Heart left ventricle (tissue), 16 donors: ENCODE results near the gene ETV5. TPM values are rescaled to one million over a fixed set of nuclear protein-coding genes. Genes with fewer than 3 reads are reported as not detected.
A peak's percentile ranks its signal among the peaks of the same experiment; 100 is the strongest.

ENCODE experiments used
- ATAC-seq, 4 donors: fragments of 200-7000 bp; cut with Tn5 transposase; one replicate each; pipeline ENCODE4 v1.9.1; 2020 to 2022; ENCODE audit warnings: moderate library complexity in 4 of 4, mild to moderate bottlenecking in 3 of 4, moderate number of reproducible peaks in 1 of 4
- DNase-seq, 5 donors: peaks; one replicate each; pipeline ENCODE4 v3.0.0-alpha.2; 2020
- H3K27ac ChIP-seq, 12 donors: fragments of 200-600 bp; sonication (generic) in 4 of 12; one replicate each; pipeline versions ENCODE4 v1.5.0 to v1.8.0; 2016 to 2022; ENCODE audit warnings: mild to moderate bottlenecking in 2 of 12
- H3K27me3 ChIP-seq, 9 donors: fragments of 200-600 bp; sonication (generic) in 2 of 9; one replicate each; pipeline versions ENCODE4 v1.5.1 to v1.8.0; 2016 to 2022; ENCODE audit warnings: mild to moderate bottlenecking in 3 of 9
- H3K36me3 ChIP-seq, 9 donors: fragments of 200-600 bp; sonication (generic) in 2 of 9; one replicate each; pipeline versions ENCODE4 v1.5.0 to v1.8.0; 2018 to 2022; ENCODE audit warnings: mild to moderate bottlenecking in 2 of 9
- H3K4me1 ChIP-seq, 12 donors: fragments of 200-600 bp; sonication (generic) in 4 of 12; one replicate each; pipeline versions ENCODE4 v1.5.0 to v1.8.0; 2016 to 2022; ENCODE audit warnings: mild to moderate bottlenecking in 3 of 12
- H3K4me3 ChIP-seq, 12 donors: fragments of 200-600 bp; sonication (generic) in 4 of 12; one replicate each; pipeline versions ENCODE4 v1.5.0 to v1.8.0; 2017 to 2022; ENCODE audit warnings: mild to moderate bottlenecking in 9 of 12, moderate library complexity in 4 of 12
- H3K9me3 ChIP-seq, 12 donors: fragments of 200-600 bp; sonication (generic) in 4 of 12; one replicate each; pipeline versions ENCODE4 v1.5.0 to v1.8.0; 2016 to 2022; ENCODE audit warnings: mild to moderate bottlenecking in 1 of 12
- CTCF ChIP-seq, 12 donors: fragments of 200-600 bp; sonication (generic) in 4 of 12; IDR thresholded peaks; one replicate each; pipeline versions ENCODE4 v1.5.0 to v1.8.0; 2018 to 2022; ENCODE audit warnings: antibody characterized with exemption in 12 of 12, mild to moderate bottlenecking in 5 of 12
- POLR2A ChIP-seq, 2 donors: fragments of 450-650 bp; IDR thresholded peaks; one replicate each; pipeline ENCODE4 v1.6.1; 2017; ENCODE audit warnings: antibody characterized with exemption in 2 of 2, mild to moderate bottlenecking in 2 of 2, moderate library complexity in 2 of 2
- WGBS, 4 donors: extraction: QIAGEN DNeasy Blood & Tissue Kit in 2 of 4; methylation state at CpG; one replicate each; pipeline versions ENCODE4 v1.1.5 to v1.1.7; 2013 to 2018; 5-methylcytosine and 5-hydroxymethylcytosine counted together
- intact Hi-C, 10 donors: fragments of 100-400 bp; cut with DNase I; formaldehyde crosslinking; loops; one replicate each; pipeline versions ENCODE4 v1.11.1 to v1.14.2; 2022
- polyA plus RNA-seq, 2 donors: library from polyadenylated mRNA; stranded (reverse); fragments of 200-250 nt; gene quantifications; one replicate each; pipeline ENCODE4 v1.2.3, GENCODE V29; 2013
- total RNA-seq, 9 donors: library from RNA; depleted of rRNA in 2 of 9; stranded (reverse); fragments of >200 nt in 2 of 9; fragmentation: NEBNext Ultra II Directional in 3 of 9; extraction: Animal tissue kit (Norgen Biotek cat#: 25700) in 3 of 9; gene quantifications; one replicate each; pipeline versions ENCODE4 v1.1.0 to v1.2.4, GENCODE V29; 2016 to 2023
- donor health status: ischemic (EF 13 %, LVEDD 7.1; RV severe dilation, severe dysfunction).
- donor health status: healthy with polysubstance abuse.
- donor health status: DM: no; HTN: yes; CAD: no.
- donor health status: DM: no; HTN: no; CAD: no.
- donor health status: ischemic (EF 25% LVEDD 6.9; RV normal size, moderate dysfunction).
- donor health status: ischemic (EF 25% LVEDD 5.7; RV mildly dilated, moderate dysfunction).
- donor health status: healthy.
- donor health status: DM: yes; HTN: yes; CAD: no.
- donor health status: ischemic (EF 35%, LVEDD 5.7; RV mildly dilated, moderate dysfunction).
- donor health status: nonischemic (EF 11% LVEDD 7.7; RV severe dilation, severe dysfunction).
- donor health status: DM: yes; HTN: yes; CAD: no.
- donor health status: PGD.
- donor health status: ischemic (EF 29% LVEDD 5.4; RV normal size, mild dysfunction).
- donor health status: nonischemic (EF 23%, LVEDD 6.1; RV moderate dilation, normal function).

The ETV5 gene
- total and polyA plus RNA-seq, 11 donors, result 0.65 to 29.9 (median 6.9) TPM

- intact Hi-C loops, result no loop called here
- ATAC-seq (no peak), DNase-seq (no peak)
- Histone ChIP-seq H3K9me3 (no peaks in the 10 kb centered on the region), H3K4me3 (peak overlapping the region in 1 of 12 donors; percentile 2), H3K36me3 (peaks cover 0 to 28% (median 9%) of the 10 kb centered on the region in 9 donors), H3K4me1 (peaks cover 0 to 8% (median 0%) of the 10 kb centered on the region in 12 donors), H3K27me3 (no peaks in the 10 kb centered on the region), H3K27ac (no peak overlapping the region)
- WGBS, 4 donors, result 91 to 96% (median 94%) methylated on average over 9 of the region's 9 CpGs
- TF ChIP-seq CTCF (IDR thresholded peaks at IDR 0.05) (no peak), POLR2A (IDR thresholded peaks at IDR 0.05) (no peak)
Measured at GRCh38 chr3:186067360-186068242, 41.3 kb downstream of the ETV5 start.

- WGBS, 4 donors, result 77 to 85% (median 83%) methylated on average over 3 of the region's 3 CpGs
- ATAC-seq (no peak), DNase-seq (no peak)
- TF ChIP-seq CTCF (IDR thresholded peaks at IDR 0.05), result no peak
- no peak for TF ChIP-seq POLR2A (IDR thresholded peaks at IDR 0.05)
- H3K4me3 ChIP-seq, result no peak overlapping the region
- H3K4me1 ChIP-seq, result no peaks in the 10 kb centered on the region
- peaks cover 0 to 76% (median 32%) of the 10 kb centered on the region in 9 donors for H3K36me3 ChIP-seq
- no peaks in the 10 kb centered on the region for H3K9me3 ChIP-seq
- no peaks in the 10 kb centered on the region for H3K27me3 ChIP-seq
- intact Hi-C loops, result no loop called here
- H3K27ac ChIP-seq, result no peak overlapping the region
Measured at GRCh38 chr3:186060222-186060621, 48.7 kb downstream of the ETV5 start.

- Histone ChIP-seq H3K9me3 (no peaks in the 10 kb centered on the region), H3K36me3 (peaks cover 0 to 69% (median 28%) of the 10 kb centered on the region in 9 donors), H3K27ac (no peak overlapping the region), H3K4me3 (no peak overlapping the region), H3K4me1 (no peaks in the 10 kb centered on the region), H3K27me3 (no peaks in the 10 kb centered on the region)
- DNase-seq (no peak), ATAC-seq (no peak)
- intact Hi-C loops, result no loop called here
- TF ChIP-seq POLR2A (IDR thresholded peaks at IDR 0.05), result no peak
- TF ChIP-seq CTCF (IDR thresholded peaks at IDR 0.05), result no peak
- WGBS, 4 donors, result 92 to 97% (median 92%) methylated on average over 6 of the region's 6 CpGs
Measured at GRCh38 chr3:186059192-186059591, 49.7 kb downstream of the ETV5 start.

GRCh38 chr3:186058225-186058624 is 50.7 kb downstream of the ETV5 start:
- Histone ChIP-seq H3K4me1 (no peaks in the 10 kb centered on the region), H3K4me3 (no peak overlapping the region), H3K27me3 (no peaks in the 10 kb centered on the region), H3K9me3 (no peaks in the 10 kb centered on the region), H3K36me3 (peaks cover 0 to 64% (median 24%) of the 10 kb centered on the region in 9 donors), H3K27ac (no peak overlapping the region)
- WGBS, 4 donors, result 91 to 96% (median 94%) methylated on average over 6 of the region's 6 CpGs
- no peak for DNase-seq
- no peak for ATAC-seq
- no peak for TF ChIP-seq CTCF (IDR thresholded peaks at IDR 0.05)
- intact Hi-C loops, result no loop called here
